ENCODE measurements around the gene PSMB10. TPM values are rescaled to one million over a fixed set of nuclear protein-coding genes. Genes with fewer than 3 reads are reported as not detected.

Gene PSMB10
- total RNA-seq, 1 donor from 2014 or later = 59.0 TPM

- Mint-ChIP-seq H3K4me1 (ENCODE audit: unreplicated experiment) (peaks cover 18% of the 10 kb centered on the region), H3K27me3 (ENCODE audit: unreplicated experiment) (no peaks in the 10 kb centered on the region), H3K4me3 (ENCODE audit: unreplicated experiment) (peak overlapping the region; percentile 98), H3K27ac (ENCODE audit: unreplicated experiment) (peak overlapping the region; percentile 98), H3K36me3 (ENCODE audit: unreplicated experiment) (no peaks in the 10 kb centered on the region), H3K9me3 (ENCODE audit: unreplicated experiment) (no peaks in the 10 kb centered on the region)
- TF ChIP-seq CTCF (IDR thresholded peaks at IDR 0.05) = no peak
- no peak for DNase-seq (ENCODE audit: extremely low spot score, unreplicated experiment)
These were observed 393 bp upstream of the PSMB10 start for GRCh38 chr16:67936880-67937605.

- H3K36me3 Mint-ChIP-seq (ENCODE audit: unreplicated experiment) = no peaks in the 10 kb centered on the region
- peak overlapping the region; percentile 98 for H3K27ac Mint-ChIP-seq (ENCODE audit: unreplicated experiment)
- H3K9me3 Mint-ChIP-seq (ENCODE audit: unreplicated experiment) = no peaks in the 10 kb centered on the region
- no peaks in the 10 kb centered on the region for H3K27me3 Mint-ChIP-seq (ENCODE audit: unreplicated experiment)
- peak; percentile 94 for DNase-seq (ENCODE audit: extremely low spot score, unreplicated experiment)
- no peak for TF ChIP-seq CTCF (IDR thresholded peaks at IDR 0.05)
- peak overlapping the region; percentile 98 for H3K4me3 Mint-ChIP-seq (ENCODE audit: unreplicated experiment)
- peaks cover 18% of the 10 kb centered on the region for H3K4me1 Mint-ChIP-seq (ENCODE audit: unreplicated experiment)
These were observed 1.1 kb downstream of the PSMB10 start for GRCh38 chr16:67935402-67936123.

- no peak for DNase-seq (ENCODE audit: extremely low spot score, unreplicated experiment)
- Mint-ChIP-seq H3K27ac (ENCODE audit: unreplicated experiment) (peak overlapping the region; percentile 98), H3K4me1 (ENCODE audit: unreplicated experiment) (peaks cover 18% of the 10 kb centered on the region), H3K27me3 (ENCODE audit: unreplicated experiment) (no peaks in the 10 kb centered on the region), H3K36me3 (ENCODE audit: unreplicated experiment) (no peaks in the 10 kb centered on the region), H3K4me3 (ENCODE audit: unreplicated experiment) (peak overlapping the region; percentile 98), H3K9me3 (ENCODE audit: unreplicated experiment) (no peaks in the 10 kb centered on the region)
- TF ChIP-seq CTCF (IDR thresholded peaks at IDR 0.05) = no peak
These were observed 1.6 kb downstream of the PSMB10 start for GRCh38 chr16:67935101-67935401.

GRCh38 chr16:67934306-67935100, 2.1 kb downstream of the PSMB10 start:
- H3K36me3 Mint-ChIP-seq (ENCODE audit: unreplicated experiment) = peaks cover 2% of the 10 kb centered on the region
- DNase-seq (ENCODE audit: extremely low spot score, unreplicated experiment) = no peak
- H3K4me1 Mint-ChIP-seq (ENCODE audit: unreplicated experiment) = peaks cover 18% of the 10 kb centered on the region
- peak overlapping the region; percentile 98 for H3K4me3 Mint-ChIP-seq (ENCODE audit: unreplicated experiment)
- H3K27ac Mint-ChIP-seq (ENCODE audit: unreplicated experiment) = peak overlapping the region; percentile 98
- H3K27me3 Mint-ChIP-seq (ENCODE audit: unreplicated experiment) = no peaks in the 10 kb centered on the region
- no peaks in the 10 kb centered on the region for H3K9me3 Mint-ChIP-seq (ENCODE audit: unreplicated experiment)
- TF ChIP-seq CTCF (IDR thresholded peaks at IDR 0.05) = no peak

- no peaks in the 10 kb centered on the region for H3K27me3 Mint-ChIP-seq (ENCODE audit: unreplicated experiment)
- TF ChIP-seq CTCF (IDR thresholded peaks at IDR 0.05) = no peak
- no peaks in the 10 kb centered on the region for H3K9me3 Mint-ChIP-seq (ENCODE audit: unreplicated experiment)
- peak overlapping the region; percentile 18 for H3K27ac Mint-ChIP-seq (ENCODE audit: unreplicated experiment)
- DNase-seq (ENCODE audit: extremely low spot score, unreplicated experiment) = no peak
- peaks cover 2% of the 10 kb centered on the region for H3K36me3 Mint-ChIP-seq (ENCODE audit: unreplicated experiment)
- H3K4me1 Mint-ChIP-seq (ENCODE audit: unreplicated experiment) = peaks cover 18% of the 10 kb centered on the region
- H3K4me3 Mint-ChIP-seq (ENCODE audit: unreplicated experiment) = peak overlapping the region; percentile 32
These were observed 2.8 kb downstream of the PSMB10 start for GRCh38 chr16:67933805-67934204.

Data from osteocyte (in vitro differentiated cells).